ENCODE data around the gene ACOXL. TPM values are rescaled to one million over a fixed set of nuclear protein-coding genes. Genes with fewer than 3 reads are reported as not detected.
A peak's percentile ranks its signal among the peaks of the same experiment; 100 is the strongest.
"Not testable (repeated sequence)": the region's sequence is repeated elsewhere in the genome, so short reads cannot be mapped to it uniquely, and the experiment has no call there.

ACOXL gene
- not detected for total RNA-seq

GRCh38 chr2:110732422-110733413 lies at the start of gene ACOXL:
Gene ACOXL (plus strand): TSS chr2:110732573. CDS start chr2:110768390, 35,817 bp downstream.
- DNase-seq = no peak

DNA sequence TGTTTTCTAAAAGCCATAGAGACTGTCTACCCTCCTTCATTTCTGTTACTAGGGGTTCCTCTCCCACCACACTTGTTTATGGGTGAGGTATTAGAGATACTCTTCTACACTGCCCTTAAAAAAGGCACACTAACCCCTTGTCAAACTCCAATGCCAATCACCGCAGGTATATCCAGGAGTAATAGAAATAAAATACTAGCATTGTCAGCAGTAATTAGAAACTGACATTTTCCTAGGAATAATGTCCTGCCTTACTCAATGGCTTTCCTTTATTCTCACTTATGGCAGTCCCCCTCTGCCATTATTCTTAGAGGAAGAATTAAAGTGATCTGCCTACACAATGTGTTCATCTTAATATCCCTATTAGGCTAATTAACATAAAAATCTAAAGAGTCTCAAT lies 49.5 kb upstream of the ACOXL start:
- no peak for DNase-seq

GRCh38 chr2:110687775-110688484 lies 44.4 kb upstream of the ACOXL start:
- DNase-seq = not testable (repeated sequence)

DNA sequence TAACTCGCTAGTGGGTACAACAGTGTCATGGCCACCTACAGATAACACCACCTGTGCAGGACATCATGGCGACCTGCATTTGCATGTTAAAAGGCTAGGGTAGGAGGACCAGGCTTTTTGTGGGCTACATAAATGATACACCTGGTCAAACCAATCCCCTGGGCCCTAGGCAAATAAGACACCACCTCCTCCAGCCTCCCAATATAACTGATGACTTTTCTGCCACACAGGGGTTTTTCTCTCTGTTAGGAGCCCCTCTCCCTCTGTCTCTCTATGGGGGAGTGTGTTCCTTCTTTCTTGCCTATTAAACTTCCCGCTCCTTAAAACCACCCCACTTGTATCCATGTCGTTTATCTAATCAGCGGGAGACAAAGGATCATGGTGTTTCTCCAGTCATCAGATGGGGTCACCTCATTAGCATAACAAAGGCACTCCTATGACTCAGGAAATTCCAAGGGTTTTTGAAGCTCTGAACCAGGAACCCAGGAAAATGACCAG lies 43.7 kb upstream of the ACOXL start:
- no peak for DNase-seq

DNA sequence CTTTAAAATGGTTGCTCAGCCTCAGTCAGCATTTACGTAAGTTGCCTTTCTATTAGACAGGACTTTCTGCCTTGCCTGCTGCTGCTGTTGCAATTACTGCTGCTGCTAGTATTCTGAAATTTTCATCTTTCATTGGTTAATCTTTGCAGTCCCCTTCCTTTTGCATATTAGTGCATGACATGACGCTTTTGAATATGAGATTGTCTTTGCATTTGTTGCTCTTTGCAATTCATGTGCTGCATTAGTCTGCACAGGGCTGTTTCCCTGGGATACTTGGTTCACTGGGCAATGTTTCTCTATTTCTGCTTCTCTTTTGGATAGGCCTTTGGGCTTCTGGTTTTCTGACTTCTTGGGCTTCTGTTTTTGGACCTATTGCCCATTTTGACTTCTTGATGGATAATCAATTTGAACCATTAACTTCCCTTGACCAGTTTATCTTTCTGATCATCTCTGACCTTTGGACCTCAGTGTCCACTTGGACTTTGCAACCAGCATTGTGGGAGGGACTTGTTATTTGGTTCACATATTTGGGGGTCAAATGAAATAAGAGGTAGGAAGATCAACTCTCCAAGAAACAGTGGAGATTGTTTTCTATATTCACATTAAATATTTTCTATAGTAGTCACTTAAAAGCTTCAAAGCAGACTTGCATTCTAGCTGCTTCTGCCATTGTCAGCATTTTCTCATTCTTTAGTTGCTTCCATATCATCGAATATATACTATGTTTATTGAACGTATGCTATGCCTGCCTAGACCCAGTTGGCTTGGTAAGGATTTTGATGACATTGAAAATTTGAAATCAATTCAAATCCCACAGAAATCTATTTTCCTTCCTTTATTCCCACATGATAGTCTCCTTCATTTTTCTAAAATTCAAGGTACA lies 42.0 kb upstream of the ACOXL start:
- DNase-seq = no peak

DNA sequence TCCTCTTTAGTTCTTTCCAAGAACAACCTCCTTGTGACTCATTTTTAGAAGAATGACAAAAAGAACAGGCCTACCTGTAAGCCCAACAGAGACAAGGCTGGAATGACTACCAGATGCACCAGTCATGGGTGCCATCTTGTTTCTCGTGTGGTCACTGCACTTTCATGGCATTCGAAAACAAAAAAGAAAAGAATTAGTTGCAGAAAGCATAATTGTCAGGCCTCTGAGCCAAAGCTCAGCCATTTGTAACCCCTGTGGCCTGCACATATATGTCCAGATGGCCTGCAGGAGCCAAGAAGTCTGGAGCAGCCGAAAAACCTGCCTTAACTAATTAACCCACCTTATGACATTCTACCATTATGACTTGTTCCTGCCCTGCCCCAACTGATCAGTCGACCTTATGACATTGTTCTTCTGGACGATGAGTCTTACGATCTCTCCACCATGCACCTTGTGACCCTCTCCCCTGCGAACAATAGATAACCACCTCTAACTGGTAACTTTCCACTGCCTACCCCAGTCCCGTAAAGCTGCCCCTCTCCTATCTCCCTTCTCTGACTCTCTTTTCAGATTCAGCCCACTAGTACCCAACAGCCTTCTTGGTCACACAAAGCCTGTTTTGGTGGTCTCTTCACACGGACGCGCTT lies 40.6 kb upstream of the ACOXL start:
- DNase-seq = no peak

- peak; percentile 1 for DNase-seq
These were observed 37.1 kb upstream of the ACOXL start for GRCh38 chr2:110695146-110695898.

DNA sequence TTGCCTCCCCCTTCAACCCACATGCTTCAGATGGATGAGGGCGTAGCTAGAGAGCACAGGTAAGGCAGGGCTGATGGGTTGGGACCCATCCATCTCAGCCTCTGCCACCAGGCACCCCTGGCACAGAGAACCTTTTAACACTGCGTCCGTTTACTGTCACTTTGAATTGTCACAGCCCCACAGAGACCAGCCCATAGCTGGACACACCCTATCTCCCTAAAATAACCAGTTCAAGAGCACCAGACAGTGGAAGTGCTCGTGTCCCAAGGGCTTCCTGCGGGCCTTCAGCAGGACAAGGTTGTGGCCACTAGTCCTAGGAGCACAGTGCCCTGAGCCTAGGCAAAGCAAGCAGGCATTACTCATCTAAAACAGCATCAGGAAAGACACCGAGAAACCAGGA lies 34.1 kb upstream of the ACOXL start:
- DNase-seq = not testable (repeated sequence)

DNA sequence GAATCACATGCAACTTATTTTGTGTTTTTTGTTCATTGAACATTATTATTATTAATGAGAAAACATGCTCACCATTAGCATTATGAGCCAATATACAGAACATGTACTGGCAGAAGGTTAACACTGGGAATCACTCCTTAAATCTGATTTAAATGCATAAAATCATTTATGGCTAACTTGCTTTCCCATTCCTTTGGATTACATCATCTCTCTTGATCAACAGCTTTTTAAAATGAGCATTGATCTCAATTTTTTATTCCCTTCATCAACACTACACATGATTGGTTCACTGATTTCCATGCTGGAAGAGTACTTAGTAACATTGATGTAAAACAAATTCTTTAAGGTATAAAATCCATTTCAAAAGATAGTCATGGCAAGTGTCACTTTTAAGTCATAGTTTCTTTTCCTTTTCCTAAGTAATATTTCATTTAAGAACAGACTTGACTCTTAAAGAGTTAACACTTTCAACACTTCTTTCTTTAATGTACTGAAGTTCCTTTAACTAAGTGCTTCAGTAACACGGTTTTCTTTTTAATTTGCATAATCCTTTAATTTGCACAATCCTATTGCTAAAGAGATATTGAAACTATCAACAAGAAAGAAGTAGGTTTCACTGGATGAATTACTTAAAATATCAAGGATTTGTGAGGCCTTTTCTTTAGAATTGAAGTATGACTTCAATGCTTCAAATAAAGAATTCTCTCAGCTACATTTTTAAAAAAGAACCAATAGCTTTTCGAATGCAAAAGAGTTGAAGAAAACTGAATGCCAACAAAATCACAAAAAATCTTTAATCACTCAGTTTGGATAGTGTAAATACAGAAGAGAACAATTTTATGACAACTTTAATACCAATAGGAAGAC lies 29.6 kb upstream of the ACOXL start:
- no peak for DNase-seq

DNA sequence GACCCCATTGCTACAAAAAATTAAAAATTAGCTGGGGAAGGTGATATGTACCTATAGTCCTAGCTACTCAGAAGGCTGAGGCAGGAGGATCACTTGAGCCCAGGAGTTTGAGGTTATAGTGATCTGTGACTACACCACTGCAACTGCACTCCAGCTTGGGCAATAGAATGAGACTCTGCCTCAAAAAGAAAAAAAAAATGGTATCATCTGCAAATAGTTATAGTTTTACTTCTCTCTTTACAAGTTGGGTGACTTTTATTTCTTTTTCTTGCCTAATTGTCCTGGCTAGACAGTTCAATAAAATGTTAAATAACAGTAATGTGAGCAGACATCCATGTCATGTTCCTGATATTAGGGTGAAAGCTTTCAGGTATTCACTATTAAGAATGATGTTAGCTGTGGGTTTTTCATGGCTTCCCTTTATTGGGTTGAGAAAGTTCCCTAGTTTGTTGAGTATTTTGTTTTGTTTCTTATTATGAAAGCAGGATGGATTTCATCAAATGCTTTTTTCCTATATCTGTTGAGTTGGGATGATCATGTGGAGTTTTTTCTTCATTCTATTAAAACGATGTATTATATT lies 24.9 kb upstream of the ACOXL start:
- no peak for DNase-seq

- DNase-seq = no peak
These were observed 23.9 kb upstream of the ACOXL start for GRCh38 chr2:110708455-110708854.

GRCh38 chr2:110712737-110713136 lies 19.6 kb upstream of the ACOXL start:
- no peak for DNase-seq

GRCh38 chr2:110713513-110714362 lies 18.6 kb upstream of the ACOXL start:
- no peak for DNase-seq

DNA sequence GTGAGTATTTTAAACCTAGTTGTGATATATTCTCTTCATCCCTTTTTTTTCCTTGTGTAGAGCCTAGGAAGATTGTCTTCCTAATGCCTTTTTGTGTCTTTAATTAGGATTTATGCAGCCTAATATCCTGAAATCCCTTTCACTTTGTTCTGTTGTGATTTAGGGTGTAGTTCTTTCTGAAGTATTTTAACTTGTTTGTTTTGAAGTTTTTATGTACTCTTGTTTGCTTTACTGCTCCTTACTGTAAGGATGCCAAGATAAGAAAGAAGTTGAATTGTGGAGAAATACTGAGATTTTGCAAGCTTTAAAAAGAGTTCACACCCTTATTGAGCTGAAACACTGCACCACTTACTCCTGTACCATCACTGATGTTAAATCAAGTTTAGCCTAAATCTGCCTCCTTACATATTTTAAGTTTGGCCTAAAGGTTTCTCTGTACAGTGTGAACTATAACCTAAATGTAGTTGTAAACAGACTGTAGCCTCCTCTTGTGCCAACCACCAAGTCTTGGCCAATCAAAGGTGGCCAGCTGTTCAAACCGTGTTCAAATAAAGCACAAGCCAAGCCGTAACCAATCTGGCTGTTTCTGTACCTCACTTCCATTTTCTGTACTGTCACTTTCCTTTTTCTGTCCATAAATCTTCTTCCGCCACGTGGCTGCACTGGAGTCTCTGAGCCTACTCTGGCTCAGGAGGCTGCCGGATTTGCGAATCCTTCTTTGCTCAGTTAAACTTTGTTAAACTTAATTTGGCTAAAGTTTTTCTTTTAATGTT lies 17.7 kb upstream of the ACOXL start:
- DNase-seq = no peak

GRCh38 chr2:110716959-110717645 lies 15.3 kb upstream of the ACOXL start:
- DNase-seq = no peak

GRCh38 chr2:110717734-110718133 lies 14.6 kb upstream of the ACOXL start:
- no peak for DNase-seq

- DNase-seq = no peak
These were observed 14.0 kb upstream of the ACOXL start for GRCh38 chr2:110718382-110718781.

All from tongue (tissue), 2 donors.